ENCODE data around the gene PRSS48.

DNA sequence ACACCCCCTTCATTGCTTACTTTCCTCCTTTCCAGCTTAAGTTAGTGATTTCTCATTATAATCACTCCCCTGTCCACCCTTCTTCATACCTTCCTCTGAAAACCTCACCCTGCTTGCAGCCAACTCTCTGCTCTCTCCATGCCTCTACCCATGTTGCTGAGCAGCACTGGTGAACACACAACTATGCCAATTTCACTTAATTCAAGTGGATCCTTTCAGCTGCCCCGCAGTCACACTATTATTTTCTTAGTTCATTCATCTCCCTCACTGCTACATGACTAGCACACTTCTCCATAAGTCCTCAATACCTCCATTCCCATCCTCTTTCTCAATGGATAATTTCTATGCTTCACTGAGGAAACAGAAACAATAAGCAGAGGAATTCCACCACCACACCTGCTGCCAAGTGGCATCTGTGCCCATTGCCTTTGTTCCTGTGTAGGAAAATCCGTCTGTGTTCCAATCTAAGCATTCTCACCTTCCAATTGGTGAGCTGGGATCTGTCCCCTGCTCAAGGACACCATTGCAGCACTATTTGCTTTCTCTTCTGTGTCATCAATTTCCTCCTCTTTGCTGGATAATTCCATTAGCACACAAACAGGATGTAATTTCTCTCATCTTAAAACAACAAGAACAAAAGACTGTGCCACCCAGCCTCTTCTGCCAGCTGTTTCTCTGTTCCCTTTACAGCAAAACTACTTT is 25.2 kb upstream of the PRSS48 start:
- TF ChIP-seq CTCF (conservative IDR thresholded peaks at IDR 0.05): no peak
- TF ChIP-seq ZFX (IDR thresholded peaks at IDR 0.05): no peak
